ENCODE results near the gene CPA2. TPM values are rescaled to one million over a fixed set of nuclear protein-coding genes. Genes with fewer than 3 reads are reported as not detected.
A peak's percentile ranks its signal among the peaks of the same experiment; 100 is the strongest.

Gene CPA2
- total and polyA plus RNA-seq, 9 donors: 0.39 to 4.5 (median 0.54) TPM

DNA sequence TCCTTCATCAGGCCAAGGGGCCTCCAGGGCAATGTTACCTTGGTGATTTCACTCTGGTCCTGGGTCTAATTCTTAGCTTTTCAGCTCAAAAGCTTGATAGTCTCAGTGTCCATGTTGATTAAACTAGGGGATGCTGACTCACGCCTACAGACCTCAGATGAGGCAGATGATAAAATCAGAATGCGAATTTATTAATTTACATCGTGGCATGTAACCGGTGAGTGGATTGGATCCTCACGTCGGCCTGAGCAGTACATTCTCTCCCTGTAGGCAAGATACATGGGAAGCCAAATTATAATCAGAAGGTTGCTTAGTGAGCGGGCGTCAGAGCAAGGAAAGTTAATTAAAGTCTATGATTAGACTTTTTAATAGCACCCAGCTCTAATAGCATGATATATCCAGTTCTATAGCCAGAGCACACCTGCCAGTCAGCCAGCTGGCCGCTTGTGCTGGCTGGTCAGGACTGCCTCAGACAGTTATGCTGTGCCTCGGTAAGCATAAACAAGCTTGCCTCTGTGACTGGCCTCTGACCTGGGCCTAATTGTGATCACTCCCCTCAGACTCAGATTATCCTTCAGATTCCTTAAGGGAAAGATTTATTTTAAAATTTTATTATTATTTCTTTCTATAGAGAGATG, 57.8 kb downstream of the CPA2 start:
- Histone ChIP-seq H3K9me3 (replicated peaks; ENCODE audit: control insufficient read depth, low read depth, low read length) (no peaks in the 10 kb centered on the region), H3K4me3 (ENCODE audit: low read length) (no peak overlapping the region), H3K27me3 (ENCODE audit: control insufficient read depth, insufficient read depth, low read length) (no peaks in the 10 kb centered on the region), H3K27ac (ENCODE audit: low read length) (peak overlapping the region; percentile 7), H3K4me1 (ENCODE audit: control insufficient read depth, insufficient read depth, low read length) (peaks cover 2% of the 10 kb centered on the region), H3K36me3 (ENCODE audit: control insufficient read depth, insufficient read depth, low read length) (no peaks in the 10 kb centered on the region)
- 92% methylated on average over 6 of the region's 10 CpGs for WGBS (ENCODE audit: insufficient coverage)
- no peak for DNase-seq

DNA sequence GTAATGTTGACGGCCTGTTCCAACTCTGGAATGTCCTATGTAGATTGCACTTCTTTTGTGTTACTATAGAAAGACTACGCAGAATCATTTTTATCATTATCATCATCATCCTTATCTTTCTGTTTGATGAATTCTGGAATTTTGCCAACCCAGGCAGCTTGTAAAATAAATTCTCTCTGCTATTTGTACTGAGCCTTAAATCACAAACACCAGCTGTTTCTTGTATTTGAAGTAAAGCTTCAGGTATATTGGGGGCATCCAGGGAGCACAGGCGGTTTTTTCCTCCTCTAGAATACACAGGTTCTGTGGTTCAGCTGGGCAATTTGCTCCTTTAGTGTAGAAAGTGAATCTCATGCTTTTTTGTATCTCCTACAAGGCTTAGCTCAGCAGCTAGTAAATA, 63.0 kb downstream of the CPA2 start:
- H3K9me3 ChIP-seq (replicated peaks; ENCODE audit: control insufficient read depth, low read depth, low read length): no peaks in the 10 kb centered on the region
- no CpG with 5 or more reads among the region's 3 CpGs for WGBS (ENCODE audit: insufficient coverage)
- no peaks in the 10 kb centered on the region for H3K27me3 ChIP-seq (ENCODE audit: control insufficient read depth, insufficient read depth, low read length)
- H3K36me3 ChIP-seq (ENCODE audit: control insufficient read depth, insufficient read depth, low read length): no peaks in the 10 kb centered on the region
- no peak overlapping the region for H3K4me3 ChIP-seq (ENCODE audit: low read length)
- H3K4me1 ChIP-seq (ENCODE audit: control insufficient read depth, insufficient read depth, low read length): peaks cover 3% of the 10 kb centered on the region
- no peak overlapping the region for H3K27ac ChIP-seq (ENCODE audit: low read length)
- no peak for DNase-seq

- Histone ChIP-seq H3K27ac (ENCODE audit: low read length) (no peak overlapping the region), H3K36me3 (ENCODE audit: control insufficient read depth, insufficient read depth, low read length) (no peaks in the 10 kb centered on the region), H3K9me3 (replicated peaks; ENCODE audit: control insufficient read depth, low read depth, low read length) (no peaks in the 10 kb centered on the region), H3K27me3 (ENCODE audit: control insufficient read depth, insufficient read depth, low read length) (no peaks in the 10 kb centered on the region), H3K4me3 (ENCODE audit: low read length) (no peak overlapping the region), H3K4me1 (ENCODE audit: control insufficient read depth, insufficient read depth, low read length) (peaks cover 3% of the 10 kb centered on the region)
- no CpG with 5 or more reads among the region's 4 CpGs for WGBS (ENCODE audit: insufficient coverage)
- DNase-seq: peak; percentile 51
Measured at GRCh38 chr7:130332259-130333053, 65.8 kb downstream of the CPA2 start.

DNA sequence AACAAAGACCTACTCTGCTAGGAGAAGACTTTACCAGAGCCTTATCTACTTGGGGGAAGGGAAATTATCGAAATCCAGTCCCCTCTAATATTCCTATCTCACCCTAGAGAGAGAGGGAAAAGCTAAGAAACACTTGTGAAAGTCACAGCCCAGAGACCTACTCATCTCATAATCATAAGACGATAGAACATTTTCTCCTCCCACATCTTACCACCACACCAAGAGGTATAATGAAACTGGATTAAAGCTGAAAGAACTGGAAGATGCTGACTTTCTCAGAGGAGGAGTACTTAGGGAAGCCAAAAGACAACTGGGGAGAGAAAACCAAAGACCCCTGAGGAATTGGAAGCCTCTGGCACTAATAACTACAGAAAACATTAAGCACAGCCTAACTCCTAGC, 67.2 kb downstream of the CPA2 start:
- DNase-seq: peak; percentile 74
- H3K9me3 ChIP-seq (replicated peaks; ENCODE audit: control insufficient read depth, low read depth, low read length): no peaks in the 10 kb centered on the region

DNA sequence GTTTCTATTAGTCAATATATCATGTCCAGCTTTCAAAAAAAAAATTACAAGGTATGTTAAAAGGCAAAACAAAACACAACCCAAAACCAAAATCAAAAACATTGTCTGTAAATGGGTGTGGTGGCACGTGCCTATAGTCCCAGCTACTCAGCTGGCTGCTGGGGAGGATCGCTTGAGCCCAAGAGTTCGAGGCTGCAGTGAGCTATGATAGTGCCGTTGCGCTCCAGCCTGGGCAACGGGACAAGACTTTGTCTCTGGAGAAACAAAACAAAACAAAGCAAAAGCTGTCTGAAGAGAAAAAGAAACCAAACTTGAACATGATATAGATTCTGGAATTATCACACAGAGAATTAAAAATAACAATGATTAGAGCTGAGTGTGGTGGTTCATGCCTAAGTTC, 67.6 kb downstream of the CPA2 start:
- Histone ChIP-seq H3K4me1 (ENCODE audit: control insufficient read depth, insufficient read depth, low read length) (peaks cover 3% of the 10 kb centered on the region), H3K36me3 (ENCODE audit: control insufficient read depth, insufficient read depth, low read length) (no peaks in the 10 kb centered on the region), H3K4me3 (ENCODE audit: low read length) (no peak overlapping the region), H3K27ac (ENCODE audit: low read length) (peak overlapping the region; percentile 77), H3K27me3 (ENCODE audit: control insufficient read depth, insufficient read depth, low read length) (no peaks in the 10 kb centered on the region), H3K9me3 (replicated peaks; ENCODE audit: control insufficient read depth, low read depth, low read length) (no peaks in the 10 kb centered on the region)
- DNase-seq: peak; percentile 94
- WGBS (ENCODE audit: insufficient coverage): 22% methylated on average over 4 of the region's 6 CpGs

More for the DNA sequence above, 67.2 kb downstream of the CPA2 start:
- Histone ChIP-seq H3K27me3 (ENCODE audit: control insufficient read depth, insufficient read depth, low read length) (no peaks in the 10 kb centered on the region), H3K27ac (ENCODE audit: low read length) (peak overlapping the region; percentile 74), H3K4me3 (ENCODE audit: low read length) (no peak overlapping the region), H3K4me1 (ENCODE audit: control insufficient read depth, insufficient read depth, low read length) (peaks cover 3% of the 10 kb centered on the region), H3K36me3 (ENCODE audit: control insufficient read depth, insufficient read depth, low read length) (no peaks in the 10 kb centered on the region)
- WGBS (ENCODE audit: insufficient coverage): no CpG with 5 or more reads among the region's 2 CpGs

DNA sequence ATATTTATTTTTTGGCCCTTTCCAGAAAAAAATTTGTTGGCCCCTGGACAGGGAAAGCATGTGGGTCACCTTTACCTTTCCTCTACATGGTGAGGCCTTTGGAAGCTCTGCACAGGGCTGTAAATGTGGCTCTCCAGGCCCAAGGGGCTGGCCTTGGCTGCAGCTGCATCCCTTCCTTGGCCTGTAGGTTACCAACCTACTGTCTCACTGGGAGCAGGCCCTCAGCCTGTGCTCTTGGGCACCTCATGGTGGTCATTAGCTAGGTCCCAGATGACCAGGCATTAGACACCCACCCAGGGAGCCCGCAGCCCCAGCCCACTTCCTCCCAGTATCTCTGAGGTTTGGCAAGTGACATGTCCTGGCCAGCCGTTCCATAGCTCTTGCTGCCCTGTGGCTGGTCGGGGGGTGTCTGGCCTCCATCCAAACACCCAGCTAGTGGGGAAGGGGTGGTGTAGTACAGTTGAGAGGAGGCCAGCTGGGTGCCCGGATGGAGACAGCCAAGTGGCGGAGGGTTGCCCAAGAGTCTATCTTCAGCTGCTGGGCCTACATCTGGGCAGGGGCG, 70.8 kb downstream of the CPA2 start:
- no peak overlapping the region for H3K27ac ChIP-seq (ENCODE audit: low read length)
- WGBS (ENCODE audit: insufficient coverage): 74% methylated on average over 4 of the region's 6 CpGs
- H3K27me3 ChIP-seq (ENCODE audit: control insufficient read depth, insufficient read depth, low read length): no peaks in the 10 kb centered on the region
- H3K4me3 ChIP-seq (ENCODE audit: low read length): no peak overlapping the region
- DNase-seq: no peak
- H3K9me3 ChIP-seq (replicated peaks; ENCODE audit: control insufficient read depth, low read depth, low read length): peaks cover 4% of the 10 kb centered on the region
- no peaks in the 10 kb centered on the region for H3K36me3 ChIP-seq (ENCODE audit: control insufficient read depth, insufficient read depth, low read length)
- peaks cover 3% of the 10 kb centered on the region for H3K4me1 ChIP-seq (ENCODE audit: control insufficient read depth, insufficient read depth, low read length)

GRCh38 chr7:130338233-130338632, 71.6 kb downstream of the CPA2 start:
- H3K27ac ChIP-seq (ENCODE audit: low read length): peak overlapping the region; percentile 53
- 50% methylated on average over 1 of the region's 3 CpGs for WGBS (ENCODE audit: insufficient coverage)

More at GRCh38 chr7:130338233-130338632, 71.6 kb downstream of the CPA2 start:
- Histone ChIP-seq H3K27me3 (ENCODE audit: control insufficient read depth, insufficient read depth, low read length) (no peaks in the 10 kb centered on the region), H3K4me3 (ENCODE audit: low read length) (no peak overlapping the region), H3K9me3 (replicated peaks; ENCODE audit: control insufficient read depth, low read depth, low read length) (peaks cover 4% of the 10 kb centered on the region), H3K36me3 (ENCODE audit: control insufficient read depth, insufficient read depth, low read length) (no peaks in the 10 kb centered on the region), H3K4me1 (ENCODE audit: control insufficient read depth, insufficient read depth, low read length) (peaks cover 3% of the 10 kb centered on the region)
- no peak for DNase-seq

Other genes starting within 250 kb of the CPA2 start
- gene ZC3HC1, start 215.5 kb upstream of the CPA2 start, total RNA-seq: 26.0 TPM
- 10 to 100 TPM; 21.7 to 27.7 (median 24.4) TPM for gene ZC3HC1, start 215.5 kb upstream of the CPA2 start, polyA plus RNA-seq (ENCODE audit: insufficient read depth in 1 of 8, insufficient read length in 8 of 8, low replicate concordance in 1 of 8)
- gene KLHDC10, start 196.3 kb upstream of the CPA2 start, total RNA-seq: 45.1 TPM
- gene KLHDC10, start 196.3 kb upstream of the CPA2 start, polyA plus RNA-seq (ENCODE audit: insufficient read depth in 1 of 8, insufficient read length in 8 of 8, low replicate concordance in 1 of 8): 10 to 100 TPM; 33.3 to 45.7 (median 41.1) TPM
- 8.7 TPM for gene TMEM209, start 61.5 kb upstream of the CPA2 start, total RNA-seq
- gene TMEM209, start 61.5 kb upstream of the CPA2 start, polyA plus RNA-seq (ENCODE audit: insufficient read depth in 1 of 8, insufficient read length in 8 of 8, low replicate concordance in 1 of 8): 10 to 100 TPM in 3 of 8 donors, 1 to 10 TPM in 5; 8.5 to 12.7 (median 9.3) TPM
- not detected for gene SSMEM1, start 59.0 kb upstream of the CPA2 start, total RNA-seq
- under 1 TPM in 2 of 8 donors, not detected in 6; 0.11 to 0.12 TPM for gene SSMEM1, start 59.0 kb upstream of the CPA2 start, polyA plus RNA-seq (ENCODE audit: insufficient read depth in 1 of 8, insufficient read length in 8 of 8, low replicate concordance in 1 of 8)
- gene CPA4, start 26.3 kb downstream of the CPA2 start, total RNA-seq: 2.0 TPM
- 1 to 10 TPM in 7 of 8 donors, under 1 TPM in 1; 0.87 to 3.1 (median 1.3) TPM for gene CPA4, start 26.3 kb downstream of the CPA2 start, polyA plus RNA-seq (ENCODE audit: insufficient read depth in 1 of 8, insufficient read length in 8 of 8, low replicate concordance in 1 of 8)
- gene CPA5, start 78.0 kb downstream of the CPA2 start, total RNA-seq: 6.3 TPM
- 1 to 10 TPM in 6 of 8 donors, under 1 TPM in 2; 0.55 to 3.8 (median 1.8) TPM for gene CPA5, start 78.0 kb downstream of the CPA2 start, polyA plus RNA-seq (ENCODE audit: insufficient read depth in 1 of 8, insufficient read length in 8 of 8, low replicate concordance in 1 of 8)
- gene CPA1, start 113.6 kb downstream of the CPA2 start, total RNA-seq: 3.6 TPM
- gene CPA1, start 113.6 kb downstream of the CPA2 start, polyA plus RNA-seq (ENCODE audit: insufficient read depth in 1 of 8, insufficient read length in 8 of 8, low replicate concordance in 1 of 8): 1 to 10 TPM; 2.6 to 6.7 (median 4.5) TPM
- 16.3 TPM for gene CEP41, start 174.2 kb downstream of the CPA2 start, total RNA-seq
- gene CEP41, start 174.2 kb downstream of the CPA2 start, polyA plus RNA-seq (ENCODE audit: insufficient read depth in 1 of 8, insufficient read length in 8 of 8, low replicate concordance in 1 of 8): 10 to 100 TPM; 18.9 to 29.1 (median 23.1) TPM
- 879 TPM for gene MEST, start 225.2 kb downstream of the CPA2 start, total RNA-seq
- 1,000 to 10,000 TPM in 3 of 8 donors, 100 to 1,000 TPM in 5; 702 to 1,263 (median 856) TPM for gene MEST, start 225.2 kb downstream of the CPA2 start, polyA plus RNA-seq (ENCODE audit: insufficient read depth in 1 of 8, insufficient read length in 8 of 8, low replicate concordance in 1 of 8)

Measured in muscle of leg (tissue), 11 donors.